H54 (cell line): ENCODE measurements around the gene MON2.

Experiments used
- DNase-seq: peaks from one replicate; pipeline ENCODE4 v3.0.0; 2011; ENCODE audit warnings: low spot score, mixed read lengths; ENCODE audit not compliant: insufficient read length
- FAIRE-seq: peaks from 3 replicates; lab custom pipeline; 2011; peaks lifted over from hg19 to GRCh38; lab: Jason Lieb, UNC
- POLR2A ChIP-seq: IDR thresholded peaks from 2 replicates; pipeline ENCODE4 v1.6.1; 2011; ENCODE audit warnings: low read depth, mild to moderate bottlenecking, low read length

Gene MON2

DNA sequence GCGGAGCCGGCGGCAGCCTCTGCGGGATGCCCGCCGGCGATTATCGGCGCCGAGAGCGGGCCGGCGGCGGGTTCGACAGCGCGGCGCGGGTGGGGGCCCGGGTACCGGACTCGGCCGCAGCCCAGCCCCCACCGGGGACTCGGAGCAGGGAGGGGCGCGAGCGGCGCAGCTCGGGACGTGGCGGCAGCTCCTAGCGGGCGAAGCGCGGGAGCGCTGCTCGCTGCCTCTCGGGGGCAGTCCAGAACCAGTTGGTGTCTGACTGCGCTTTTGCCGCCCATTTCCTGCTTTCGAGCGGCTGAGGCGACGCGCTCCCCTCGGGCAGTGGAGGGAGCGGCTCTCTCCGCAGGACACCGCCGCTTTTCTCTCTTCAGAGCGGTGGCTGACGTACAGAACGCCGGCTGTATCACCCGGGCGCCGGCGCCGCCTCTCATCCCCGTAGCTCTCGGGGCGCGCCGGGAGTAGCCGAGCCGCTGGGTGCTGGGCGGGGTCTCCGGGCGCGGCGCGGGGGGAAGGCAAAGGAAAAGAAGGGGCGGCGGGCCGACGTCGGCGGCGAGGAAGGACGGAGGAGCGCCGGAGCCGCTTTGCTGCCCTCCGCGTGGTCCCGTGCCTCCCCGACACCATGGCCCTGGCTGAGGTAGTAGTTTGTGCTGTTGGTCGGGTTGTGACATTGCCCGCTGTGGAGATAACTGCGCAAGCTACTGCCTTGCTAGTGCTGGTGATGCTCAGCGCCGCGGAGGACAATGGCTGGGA lies 136.6 kb downstream of the MON2 start:
- TF ChIP-seq POLR2A: peak; percentile 68
- DNase-seq (peak; percentile 52), FAIRE-seq (no peak)

DNA sequence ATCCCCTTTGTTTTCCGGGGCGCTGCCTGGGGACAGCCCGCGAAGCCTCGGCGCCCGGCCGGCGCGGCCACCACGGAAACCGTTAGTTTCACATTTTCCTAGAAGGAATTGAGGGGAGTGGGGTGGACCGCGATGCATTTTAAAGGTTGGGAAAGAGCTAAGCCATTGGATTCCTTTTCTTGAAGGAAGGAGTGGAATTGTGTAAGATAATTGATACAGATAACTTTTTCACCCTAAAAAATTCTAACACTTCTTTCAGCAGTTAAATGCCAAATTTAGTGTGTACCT lies 137.1 kb downstream of the MON2 start:
- no peak for TF ChIP-seq POLR2A
- DNase-seq (no peak), FAIRE-seq (no peak)

GRCh38 chr12:62604373-62604772 lies 137.7 kb downstream of the MON2 start:
- no peak for TF ChIP-seq POLR2A
- no peak for DNase-seq
- peak; percentile 41 for FAIRE-seq

DNA sequence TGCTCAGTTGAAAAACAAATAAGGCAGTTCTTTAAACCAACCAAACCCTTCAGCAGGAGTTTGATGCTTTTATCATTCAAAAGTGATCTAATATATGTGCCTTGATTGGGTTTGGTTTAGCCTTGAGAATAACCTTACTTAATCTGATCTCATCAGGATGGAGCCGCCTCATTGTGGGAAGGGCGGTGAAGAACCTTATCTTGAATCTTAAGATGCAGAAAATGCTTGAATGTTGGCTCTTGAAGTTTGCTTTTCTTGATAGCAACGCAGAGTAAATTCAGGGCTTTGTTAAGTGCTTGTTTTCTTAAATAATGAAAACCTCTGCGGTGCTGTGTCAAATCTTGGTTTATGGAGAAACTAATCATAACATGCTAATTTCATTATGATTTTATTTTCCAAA lies 138.2 kb downstream of the MON2 start:
- TF ChIP-seq POLR2A: no peak
- peak; percentile 76 for FAIRE-seq
- no peak for DNase-seq

DNA sequence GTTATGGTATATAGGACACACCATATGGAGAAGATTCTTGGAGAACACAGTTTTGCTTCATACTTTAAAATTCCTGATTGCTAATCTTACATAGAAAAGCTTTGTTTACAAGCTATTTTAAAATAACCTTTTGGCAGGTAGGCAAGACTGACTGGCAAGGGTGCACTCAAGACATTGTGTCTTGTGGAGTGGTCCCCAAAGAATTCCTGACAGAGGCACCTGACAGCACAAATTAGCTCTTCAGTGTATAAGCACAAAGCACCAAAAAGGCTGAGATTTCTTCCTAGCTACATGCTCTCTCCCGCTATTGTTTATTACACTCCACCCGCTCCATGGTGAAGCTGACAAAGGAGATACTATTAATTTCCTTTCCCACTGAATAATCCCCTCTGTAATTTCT lies 139.4 kb downstream of the MON2 start:
- TF ChIP-seq POLR2A: no peak
- DNase-seq (no peak), FAIRE-seq (peak; percentile 33)

- FAIRE-seq (no peak), DNase-seq (no peak)
- TF ChIP-seq POLR2A: no peak
Measured at GRCh38 chr12:62606654-62607053, 140.0 kb downstream of the MON2 start.

DNA sequence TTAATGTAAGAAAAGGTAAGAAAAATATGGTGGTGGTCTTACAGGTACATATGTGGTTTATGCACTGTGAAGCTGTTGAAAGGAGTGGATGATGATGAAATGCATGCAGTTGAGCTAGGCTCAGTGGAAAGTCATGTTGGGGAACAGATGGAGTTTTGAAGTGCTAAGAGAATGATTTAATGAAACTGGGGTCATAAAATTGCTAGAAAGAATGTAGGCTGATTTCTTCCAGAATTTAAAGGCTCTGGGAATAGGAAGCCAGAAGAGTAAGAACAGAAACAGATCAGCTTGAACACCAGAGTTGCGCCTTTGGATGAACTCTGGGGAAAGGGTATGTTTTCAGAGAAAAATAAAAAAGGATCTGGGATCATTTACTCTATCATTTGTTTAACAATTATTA lies 146.5 kb downstream of the MON2 start:
- TF ChIP-seq POLR2A: no peak
- FAIRE-seq (peak; percentile 30), DNase-seq (no peak)

GRCh38 chr12:62618319-62618718 lies 151.7 kb downstream of the MON2 start:
- DNase-seq: no peak
- TF ChIP-seq POLR2A: no peak
- FAIRE-seq: no peak

DNA sequence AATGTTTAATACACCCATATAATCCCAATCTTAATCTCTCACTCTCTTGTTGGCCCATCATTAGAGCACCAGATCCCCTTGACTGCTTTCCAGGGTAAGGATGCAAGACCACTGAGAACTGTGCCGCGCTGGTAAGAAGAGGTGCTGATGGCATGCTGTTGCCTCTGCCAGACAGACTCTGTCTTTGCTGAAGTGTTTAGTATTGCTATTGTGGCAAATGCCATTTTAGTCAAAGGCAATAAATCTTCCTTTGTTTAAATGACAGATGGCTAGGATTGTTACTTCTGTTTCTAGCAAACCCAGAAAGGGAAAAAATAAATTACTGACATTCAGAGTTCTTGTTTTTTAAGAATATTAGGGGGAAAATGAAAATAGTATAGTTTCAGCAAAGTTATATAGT lies 152.3 kb downstream of the MON2 start:
- FAIRE-seq: no peak
- DNase-seq: no peak
- no peak for TF ChIP-seq POLR2A

- no peak for FAIRE-seq
- no peak for DNase-seq
- TF ChIP-seq POLR2A: no peak
Measured at GRCh38 chr12:62621101-62621638, 154.5 kb downstream of the MON2 start.

GRCh38 chr12:62622177-62622576 lies 155.6 kb downstream of the MON2 start:
- TF ChIP-seq POLR2A: no peak
- DNase-seq (no peak), FAIRE-seq (no peak)

- FAIRE-seq (no peak), DNase-seq (no peak)
- no peak for TF ChIP-seq POLR2A
Measured at GRCh38 chr12:62625228-62625627, 158.6 kb downstream of the MON2 start.

DNA sequence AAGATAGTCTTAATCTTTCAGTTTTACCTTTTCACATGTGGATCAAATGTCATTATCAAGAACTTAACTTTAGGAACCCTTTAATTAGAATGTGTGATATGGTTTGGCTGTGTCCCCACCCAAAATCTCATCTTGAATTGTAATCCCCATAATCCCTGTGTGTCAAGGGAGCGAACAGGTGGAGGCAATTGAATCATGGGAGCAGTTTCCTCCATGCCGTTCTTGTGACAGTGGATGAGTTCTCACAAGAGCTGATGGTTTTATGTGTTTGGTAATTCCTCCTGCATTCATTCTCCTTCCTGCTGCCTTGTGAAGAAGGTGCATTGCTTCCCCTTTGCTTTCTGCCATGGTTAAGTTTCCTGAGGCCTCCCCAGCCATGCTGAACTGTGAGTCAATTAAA lies 160.6 kb downstream of the MON2 start:
- FAIRE-seq (no peak), DNase-seq (no peak)
- no peak for TF ChIP-seq POLR2A

- DNase-seq (no peak), FAIRE-seq (no peak)
- TF ChIP-seq POLR2A: no peak
Measured at GRCh38 chr12:62629413-62629812, 162.8 kb downstream of the MON2 start.
